ENCODE measurements around the gene IQCH. TPM values are rescaled to one million over a fixed set of nuclear protein-coding genes. Genes with fewer than 3 reads are reported as not detected.

The IQCH gene
- total and polyA plus RNA-seq, 2 of the 4 experiments (the other 2 are of a cell fraction): 0.60 to 2.5 TPM

- no peak for TF ChIP-seq RFX5 (IDR thresholded peaks at IDR 0.05; ENCODE audit: low read depth, low read length)
- TF ChIP-seq CEBPB (IDR thresholded peaks at IDR 0.05; ENCODE audit: low read depth, low read length): 0 out of 2 replicates have a peak, but pooled peaks have one; percentile 14
- TF ChIP-seq CTCF (conservative IDR thresholded peaks at IDR 0.05; ENCODE audit: low read depth, low read length): no peak
- no peak; the same call in 1 of the 2 replicates for TF ChIP-seq FOS (IDR thresholded peaks at IDR 0.05; ENCODE audit: low read depth, low read length)
- TF ChIP-seq ELK1 (IDR thresholded peaks at IDR 0.05; ENCODE audit: borderline replicate concordance, low read depth, low read length): no peak
- TF ChIP-seq NFE2L2 (IDR thresholded peaks at IDR 0.05; ENCODE audit: low read depth, low read length): no peak
- no peak for TF ChIP-seq CHD1 (IDR thresholded peaks at IDR 0.05; ENCODE audit: low read depth, low read length)
- no peak for TF ChIP-seq RAD21 (IDR thresholded peaks at IDR 0.05; ENCODE audit: low read length)
- no peak for TF ChIP-seq POLR2A (IDR thresholded peaks at IDR 0.05; ENCODE audit: low read depth, low read length)
- TF ChIP-seq MAFK (IDR thresholded peaks at IDR 0.05; ENCODE audit: low read depth, low read length): no peak
- no peak for TF ChIP-seq USF2 (IDR thresholded peaks at IDR 0.05; ENCODE audit: low read depth, low read length)
- no peak for TF ChIP-seq MAZ (IDR thresholded peaks at IDR 0.05; ENCODE audit: borderline replicate concordance, low read depth, low read length)
- no peak for TF ChIP-seq BHLHE40 (IDR thresholded peaks at IDR 0.05; ENCODE audit: low read depth, low read length)
- no peak for TF ChIP-seq RCOR1 (IDR thresholded peaks at IDR 0.05; ENCODE audit: insufficient replicate concordance, low read length)
- TF ChIP-seq MXI1 (IDR thresholded peaks at IDR 0.05; ENCODE audit: borderline replicate concordance, low read depth, low read length): peak; percentile 87; the same call in 1 of the 2 replicates
- no peak for TF ChIP-seq SMC3 (IDR thresholded peaks at IDR 0.05; ENCODE audit: low read depth, low read length)
- peaks cover 3% of the 10 kb centered on the region; the same call in 1 of the 2 replicates for H3K27me3 ChIP-seq (ENCODE audit: control insufficient read depth, insufficient read depth, low read length)
- peaks cover 5% of the 10 kb centered on the region for H3K4me1 ChIP-seq (ENCODE audit: control insufficient read depth, insufficient read depth, low read length)
- no peak overlapping the region for H3K9ac ChIP-seq (ENCODE audit: low read depth, low read length)
- peak overlapping the region; percentile 28; the same call in 1 of the 2 replicates for H2AK5ac ChIP-seq (ENCODE audit: low read depth, low read length)
- no peak overlapping the region for H2BK15ac ChIP-seq (ENCODE audit: low read depth, low read length)
- no peak overlapping the region for H3K23ac ChIP-seq (ENCODE audit: low read depth, low read length)
- POLR2A ChIA-PET (ENCODE audit: unreplicated experiment): no interaction called here
- H2AK9ac ChIP-seq (replicated peaks; ENCODE audit: low read depth, low read length, poor library complexity): no peak overlapping the region
- CTCF ChIA-PET: no interaction called here
- in situ Hi-C loops (cut with MboI; ENCODE audit: low sequenced_read_pairs) (no loop called here), intact Hi-C loops (cut with micrococcal nuclease) (no loop called here), dilution Hi-C loops (cut with HindIII; ENCODE audit: low sequenced_read_pairs, unreplicated experiment) (no loop called here)
- no peaks in the 10 kb centered on the region for H4K20me1 ChIP-seq (ENCODE audit: insufficient read depth, low read length)
- no peak overlapping the region for H3K4me2 ChIP-seq (ENCODE audit: low read depth, low read length)
- H3K27ac ChIP-seq (ENCODE audit: insufficient read depth, low read length): no peak overlapping the region
- no peak overlapping the region for H3K4ac ChIP-seq (ENCODE audit: low read depth, low read length)
- no peaks in the 10 kb centered on the region for H3K79me1 ChIP-seq (ENCODE audit: low read depth in 1 of 2, low read length in 2 of 2)
- no peak overlapping the region for H4K5ac ChIP-seq (ENCODE audit: low read depth, low read length)
- no TSS peak for BruUV-seq (replicated peaks)
- no peak overlapping the region for H3K14ac ChIP-seq (replicated peaks; ENCODE audit: low read depth, low read length)
- H3K36me3 ChIP-seq (ENCODE audit: control insufficient read depth, insufficient read depth, low read length): no peaks in the 10 kb centered on the region
- DNase-seq (peak; percentile 66), ATAC-seq (ENCODE audit: low read depth) (peak; percentile 90)
- H3K4me3 ChIP-seq (ENCODE audit: insufficient read depth, low read depth, low read length): no peak overlapping the region
- no peak overlapping the region for H2BK5ac ChIP-seq (ENCODE audit: low read depth, low read length, poor library complexity, severe bottlenecking)
- H2BK120ac ChIP-seq (ENCODE audit: low read depth, low read length): no peak overlapping the region
- H3K18ac ChIP-seq (ENCODE audit: low read depth, low read length): no peak overlapping the region
- peaks cover 3% of the 10 kb centered on the region; the same call in 1 of the 2 replicates for H3K9me1 ChIP-seq (ENCODE audit: insufficient read depth, low read length)
- H3K9me3 ChIP-seq (ENCODE audit: control insufficient read depth, insufficient read depth, low read length): no peaks in the 10 kb centered on the region
- H2BK20ac ChIP-seq (ENCODE audit: low read depth, low read length): no peak overlapping the region
- WGBS, 2 experiments (ENCODE audit: extremely low coverage in 2 of 2, insufficient read length in 1 of 2): no CpG with 5 or more reads among the region's 1 CpG
- H2AFZ ChIP-seq (replicated peaks; ENCODE audit: low read length, poor library complexity): no peak overlapping the region
- H4K8ac ChIP-seq (ENCODE audit: low read depth in 2 of 2, low read length in 2 of 2): no peak overlapping the region
- H4K91ac ChIP-seq (ENCODE audit: insufficient read depth, low read depth, low read length): no peak overlapping the region
- no peak overlapping the region for H3K56ac ChIP-seq (ENCODE audit: extremely low read depth, insufficient read depth, low read length)
Measured at GRCh38 chr15:67472957-67473356, 218.4 kb downstream of the IQCH start.
